ENCODE measurements around the gene NECAB2.

The NECAB2 gene

GRCh38 chr16:83946154-83946780, 21.8 kb upstream of the NECAB2 start:
- H3K36me3 ChIP-seq (ENCODE audit: insufficient read depth, low read length), result no peaks in the 10 kb centered on the region
- H2AFZ ChIP-seq (ENCODE audit: low read depth, low read length), result no peak overlapping the region
- no peak for DNase-seq
- no peaks in the 10 kb centered on the region for H3K27me3 ChIP-seq (ENCODE audit: insufficient read depth, low read length, poor library complexity)
- no peak overlapping the region for H3K27ac ChIP-seq (ENCODE audit: low read length)
- H3K4me1 ChIP-seq (ENCODE audit: insufficient read depth, low read length), result no peaks in the 10 kb centered on the region
- no peak overlapping the region for H3K4me3 ChIP-seq (ENCODE audit: low read depth in 1 of 2, low read length in 2 of 2)
- H3K9ac ChIP-seq (ENCODE audit: low read depth, low read length), result no peak overlapping the region
- no peaks in the 10 kb centered on the region for H3K9me3 ChIP-seq (ENCODE audit: insufficient read depth, low read length, severe bottlenecking)
- TF ChIP-seq CTCF (IDR thresholded peaks at IDR 0.05; ENCODE audit: borderline replicate concordance, extremely low read depth, low read length, poor library complexity, severe bottlenecking) (no peak), EZH2 (IDR thresholded peaks at IDR 0.05; ENCODE audit: borderline replicate concordance, low read depth, low read length, severe bottlenecking) (no peak)
- H4K20me1 ChIP-seq (ENCODE audit: insufficient read depth, low read length), result no peaks in the 10 kb centered on the region
- ATAC-seq (ENCODE audit: insufficient read depth, low read depth), result no peak
- H3K79me2 ChIP-seq (ENCODE audit: insufficient read depth, low read length), result no peaks in the 10 kb centered on the region
- H3K4me2 ChIP-seq (ENCODE audit: insufficient read depth, low read length), result no peak overlapping the region

- TF ChIP-seq CTCF (IDR thresholded peaks at IDR 0.05; ENCODE audit: borderline replicate concordance, extremely low read depth, low read length, poor library complexity, severe bottlenecking) (no peak), EZH2 (IDR thresholded peaks at IDR 0.05; ENCODE audit: borderline replicate concordance, low read depth, low read length, severe bottlenecking) (no peak)
- Histone ChIP-seq H3K4me3 (ENCODE audit: low read depth in 1 of 2, low read length in 2 of 2) (no peak overlapping the region), H3K27ac (ENCODE audit: low read length) (no peak overlapping the region), H4K20me1 (ENCODE audit: insufficient read depth, low read length) (no peaks in the 10 kb centered on the region), H3K27me3 (ENCODE audit: insufficient read depth, low read length, poor library complexity) (no peaks in the 10 kb centered on the region), H2AFZ (ENCODE audit: low read depth, low read length) (no peak overlapping the region), H3K79me2 (ENCODE audit: insufficient read depth, low read length) (no peaks in the 10 kb centered on the region), H3K9me3 (ENCODE audit: insufficient read depth, low read length, severe bottlenecking) (no peaks in the 10 kb centered on the region), H3K9ac (ENCODE audit: low read depth, low read length) (no peak overlapping the region), H3K36me3 (ENCODE audit: insufficient read depth, low read length) (no peaks in the 10 kb centered on the region), H3K4me1 (ENCODE audit: insufficient read depth, low read length) (no peaks in the 10 kb centered on the region), H3K4me2 (ENCODE audit: insufficient read depth, low read length) (no peak overlapping the region)
- no peak for DNase-seq
- ATAC-seq (ENCODE audit: insufficient read depth, low read depth), result no peak
Measured at GRCh38 chr16:83946781-83947566, 21.1 kb upstream of the NECAB2 start.

- Histone ChIP-seq H3K4me3 (ENCODE audit: low read depth in 1 of 2, low read length in 2 of 2) (no peak overlapping the region), H3K27ac (ENCODE audit: low read length) (no peak overlapping the region), H3K9ac (ENCODE audit: low read depth, low read length) (no peak overlapping the region), H3K27me3 (ENCODE audit: insufficient read depth, low read length, poor library complexity) (no peaks in the 10 kb centered on the region), H3K79me2 (ENCODE audit: insufficient read depth, low read length) (no peaks in the 10 kb centered on the region), H2AFZ (ENCODE audit: low read depth, low read length) (no peak overlapping the region), H3K4me1 (ENCODE audit: insufficient read depth, low read length) (peaks cover 3% of the 10 kb centered on the region), H3K36me3 (ENCODE audit: insufficient read depth, low read length) (no peaks in the 10 kb centered on the region), H3K4me2 (ENCODE audit: insufficient read depth, low read length) (no peak overlapping the region), H3K9me3 (ENCODE audit: insufficient read depth, low read length, severe bottlenecking) (no peaks in the 10 kb centered on the region), H4K20me1 (ENCODE audit: insufficient read depth, low read length) (no peaks in the 10 kb centered on the region)
- DNase-seq (no peak), ATAC-seq (ENCODE audit: insufficient read depth, low read depth) (no peak)
- TF ChIP-seq CTCF (IDR thresholded peaks at IDR 0.05; ENCODE audit: borderline replicate concordance, extremely low read depth, low read length, poor library complexity, severe bottlenecking) (no peak), EZH2 (IDR thresholded peaks at IDR 0.05; ENCODE audit: borderline replicate concordance, low read depth, low read length, severe bottlenecking) (no peak)
Measured at GRCh38 chr16:83947642-83948234, 20.3 kb upstream of the NECAB2 start.
